Suprapubic skin (tissue), 4 donors: ENCODE results near the gene NLRP1. TPM values are rescaled to one million over a fixed set of nuclear protein-coding genes. Genes with fewer than 3 reads are reported as not detected.

ENCODE experiments used
- DNase-seq, 2 donors: peaks; one replicate each; pipeline ENCODE4 v3.0.0-alpha.2; 2019; ENCODE audit warnings: low spot score in 2 of 2
- H3K27ac ChIP-seq: fragments of 200-600 bp; sonication (generic); one replicate; pipeline ENCODE4 v1.5.1; 2019
- H3K27me3 ChIP-seq: fragments of 200-600 bp; sonication (generic); one replicate; pipeline ENCODE4 v1.5.1; 2019
- H3K36me3 ChIP-seq: fragments of 200-600 bp; sonication (generic); one replicate; pipeline ENCODE4 v1.5.1; 2019
- H3K4me1 ChIP-seq: fragments of 200-600 bp; sonication (generic); one replicate; pipeline ENCODE4 v1.5.1; 2019
- H3K4me3 ChIP-seq: fragments of 200-600 bp; sonication (generic); one replicate; pipeline ENCODE4 v1.5.1; 2019; ENCODE audit warnings: mild to moderate bottlenecking
- H3K9me3 ChIP-seq: fragments of 200-600 bp; sonication (generic); one replicate; pipeline ENCODE4 v1.5.1; 2019
- CTCF ChIP-seq, 2 donors: fragments of 200-600 bp in 1 of 2; fragments of 450-650 bp in 1 of 2; sonication (generic) in 1 of 2; IDR thresholded peaks; one replicate each; pipeline ENCODE4 v1.5.1; 2016 to 2019; ENCODE audit warnings: antibody characterized with exemption in 2 of 2, mild to moderate bottlenecking in 1 of 2, moderate library complexity in 1 of 2
- EP300 ChIP-seq: sonication (generic); formaldehyde crosslinking; IDR thresholded peaks from one replicate; pipeline ENCODE4 v1.6.1; 2017; ENCODE audit warnings: antibody characterized with exemption
- POLR2A ChIP-seq, 2 donors: fragments of 450-650 bp; IDR thresholded peaks; one replicate each; pipeline ENCODE4 v1.6.1; 2017; ENCODE audit warnings: antibody characterized with exemption in 2 of 2, mild to moderate bottlenecking in 2 of 2, moderate library complexity in 2 of 2
- POLR2AphosphoS5 ChIP-seq, 3 donors: sonication (generic); formaldehyde crosslinking; IDR thresholded peaks; one replicate each; pipeline ENCODE4 v1.6.1; 2017; ENCODE audit warnings: antibody characterized with exemption in 3 of 3
- WGBS: methylation state at CpG from one replicate; pipeline ENCODE4 v1.1.5; 2018; 5-methylcytosine and 5-hydroxymethylcytosine counted together
- total RNA-seq, 4 donors: library from RNA; depleted of rRNA; stranded (reverse); fragments of >200 nt; gene quantifications; one replicate each; pipeline ENCODE4 v1.1.0, GENCODE V29; 2016

NLRP1 gene
- 100 to 1,000 TPM in 1 of 4 donors, 10 to 100 TPM in 3; 66.9 to 279 (median 95.8) TPM for total RNA-seq

GRCh38 chr17:5584383-5585286, at the start of gene NLRP1:
Gene NLRP1 (minus strand): TSS chr17:5584509. CDS start chr17:5583957, 552 bp downstream.
- peaks cover 51% of the 10 kb centered on the region for H3K4me1 ChIP-seq

GRCh38 chr17:5631958-5632590, 47.8 kb upstream of the NLRP1 start:
- no peaks in the 10 kb centered on the region for H3K36me3 ChIP-seq
- no peak for DNase-seq
- no peaks in the 10 kb centered on the region for H3K4me1 ChIP-seq
- no peak for TF ChIP-seq POLR2A (IDR thresholded peaks at IDR 0.05)
- no peak for TF ChIP-seq EP300
- no peak for TF ChIP-seq POLR2AphosphoS5 (IDR thresholded peaks at IDR 0.05)
- TF ChIP-seq CTCF (IDR thresholded peaks at IDR 0.05) = no peak
- H3K27ac ChIP-seq = no peak overlapping the region
- H3K9me3 ChIP-seq = no peaks in the 10 kb centered on the region
- peaks cover 22% of the 10 kb centered on the region for H3K27me3 ChIP-seq
- H3K4me3 ChIP-seq = no peak overlapping the region
- WGBS = 68% methylated on average over 3 of the region's 3 CpGs

More at GRCh38 chr17:5584383-5585286, at the start of gene NLRP1:
- Histone ChIP-seq H3K27ac (peak within 1 kb of the TSS; percentile 90), H3K27me3 (no peaks in the 10 kb centered on the region), H3K4me3 (peak within 1 kb of the TSS; percentile 56), H3K9me3 (no peaks in the 10 kb centered on the region), H3K36me3 (peaks cover 18% of the 10 kb centered on the region)
- 11% methylated on average over 6 of the region's 14 CpGs for WGBS
- TF ChIP-seq POLR2AphosphoS5 (IDR thresholded peaks at IDR 0.05) = peak in 2 of 3 donors; percentile 29 to 34
- TF ChIP-seq POLR2A (IDR thresholded peaks at IDR 0.05) = peak; percentile 64 to 71
- no peak for TF ChIP-seq EP300
- DNase-seq = peak; percentile 96

GRCh38 chr17:5630434-5630833, 46.1 kb upstream of the NLRP1 start:
- TF ChIP-seq POLR2A (IDR thresholded peaks at IDR 0.05) (no peak), POLR2AphosphoS5 (IDR thresholded peaks at IDR 0.05) (no peak), CTCF (IDR thresholded peaks at IDR 0.05) (no peak), EP300 (no peak)
- H3K27ac ChIP-seq = no peak overlapping the region
- no peak overlapping the region for H3K4me3 ChIP-seq
- no peaks in the 10 kb centered on the region for H3K36me3 ChIP-seq
- H3K9me3 ChIP-seq = no peaks in the 10 kb centered on the region
- 77% methylated on average over 2 of the region's 2 CpGs for WGBS
- H3K4me1 ChIP-seq = no peaks in the 10 kb centered on the region
- peaks cover 22% of the 10 kb centered on the region for H3K27me3 ChIP-seq
- DNase-seq = no peak

- TF ChIP-seq POLR2AphosphoS5 (IDR thresholded peaks at IDR 0.05) = no peak
- no peak for TF ChIP-seq POLR2A (IDR thresholded peaks at IDR 0.05)
- TF ChIP-seq CTCF (IDR thresholded peaks at IDR 0.05) = no peak
- TF ChIP-seq EP300 = no peak
- no peak for DNase-seq
- Histone ChIP-seq H3K4me3 (no peak overlapping the region), H3K4me1 (no peaks in the 10 kb centered on the region), H3K27ac (no peak overlapping the region), H3K36me3 (no peaks in the 10 kb centered on the region), H3K9me3 (no peaks in the 10 kb centered on the region), H3K27me3 (peaks cover 22% of the 10 kb centered on the region)
- WGBS = 88% methylated on average over 7 of the region's 7 CpGs
Observed at GRCh38 chr17:5629128-5629527, 44.8 kb upstream of the NLRP1 start.

- H3K4me3 ChIP-seq = no peak overlapping the region
- peaks cover 28% of the 10 kb centered on the region for H3K27me3 ChIP-seq
- no peak for DNase-seq
- H3K4me1 ChIP-seq = no peaks in the 10 kb centered on the region
- H3K36me3 ChIP-seq = no peaks in the 10 kb centered on the region
- no peak overlapping the region for H3K27ac ChIP-seq
- WGBS = 81% methylated on average over 3 of the region's 3 CpGs
- no peaks in the 10 kb centered on the region for H3K9me3 ChIP-seq
- TF ChIP-seq CTCF (IDR thresholded peaks at IDR 0.05) = no peak
- TF ChIP-seq POLR2A (IDR thresholded peaks at IDR 0.05) = no peak
Observed at GRCh38 chr17:5628262-5628661, 44.0 kb upstream of the NLRP1 start.
